GM12878 (cell line): ENCODE results near the gene ANKRD13A.

Experiments used
- BHLHE40 ChIP-seq, 2 experiments: fragments of 450-650 bp in 1 of 2; IDR thresholded peaks; 2 replicates each; pipeline ENCODE4 v1.6.1; 2011 to 2017; ENCODE audit warnings: low read depth in 2 of 2, borderline replicate concordance in 1 of 2, improper control_type of control experiment in 1 of 2, low read length in 1 of 2, mild to moderate bottlenecking in 1 of 2
- CTCF ChIP-seq, 3 experiments: IDR thresholded peaks in 2 of 3; conservative IDR thresholded peaks in 1 of 3; 2 replicates each; pipeline ENCODE4 v1.5.1; 2011; ENCODE audit warnings: low read depth in 3 of 3, low read length in 3 of 3, mild to moderate bottlenecking in 3 of 3, control low read depth in 2 of 3, moderate library complexity in 2 of 3, inconsistent platforms in 1 of 3, mixed read lengths in 1 of 3; ENCODE audit not compliant: control insufficient read depth in 2 of 3, insufficient read depth in 1 of 3; ENCODE audit errors: extremely low read depth in 1 of 3
- EZH2 ChIP-seq: IDR thresholded peaks from 2 replicates; pipeline ENCODE4 v1.6.1; 2012; ENCODE audit warnings: low read depth, mild to moderate bottlenecking, control low read depth, inconsistent platforms, low read length, borderline replicate concordance; ENCODE audit not compliant: control insufficient read depth
- HDAC6 ChIP-seq: fragments of 200-600 bp; sonication (generic); IDR thresholded peaks from one replicate; pipeline ENCODE4 v1.8.0; 2017; ENCODE audit warnings: antibody characterized with exemption; ENCODE audit not compliant: unreplicated experiment
- USF1 ChIP-seq: IDR thresholded peaks from 2 replicates; pipeline ENCODE4 v1.6.1; 2011; ENCODE audit warnings: borderline replicate concordance, low read depth, mild to moderate bottlenecking, moderate library complexity, mixed read lengths, low read length; ENCODE audit not compliant: insufficient read depth; ENCODE audit errors: extremely low read length
- YBX1 ChIP-seq: fragments of 450-650 bp; IDR thresholded peaks from 2 replicates; pipeline ENCODE4 v1.6.1; 2016; ENCODE audit warnings: antibody characterized with exemption
- ZZZ3 ChIP-seq: IDR thresholded peaks from 2 replicates; pipeline ENCODE4 v1.6.1; 2011; ENCODE audit warnings: low read depth; ENCODE audit not compliant: control insufficient read depth, insufficient read length
- TF ChIP-seq, protein P1 (sequence below): fragments of 450-650 bp; IDR thresholded peaks from 2 replicates; pipeline ENCODE4 v1.6.1; 2017; ENCODE audit warnings: mild to moderate bottlenecking
- TF ChIP-seq, protein P2 (sequence below): IDR thresholded peaks from 2 replicates; pipeline ENCODE4 v1.6.1; 2011; ENCODE audit warnings: low read depth, low read length, improper control_type of control experiment, borderline replicate concordance

- TF ChIP-seq CTCF (IDR thresholded peaks at IDR 0.05 in 2 of 3, conservative IDR thresholded peaks at IDR 0.05 in 1 of 3; ENCODE audit: control insufficient read depth in 2 of 3, extremely low read depth in 1 of 3, insufficient read depth in 1 of 3, low read depth in 3 of 3, low read length in 3 of 3), result no peak
- no peak for TF ChIP-seq EZH2
- TF ChIP-seq, protein P1, sequence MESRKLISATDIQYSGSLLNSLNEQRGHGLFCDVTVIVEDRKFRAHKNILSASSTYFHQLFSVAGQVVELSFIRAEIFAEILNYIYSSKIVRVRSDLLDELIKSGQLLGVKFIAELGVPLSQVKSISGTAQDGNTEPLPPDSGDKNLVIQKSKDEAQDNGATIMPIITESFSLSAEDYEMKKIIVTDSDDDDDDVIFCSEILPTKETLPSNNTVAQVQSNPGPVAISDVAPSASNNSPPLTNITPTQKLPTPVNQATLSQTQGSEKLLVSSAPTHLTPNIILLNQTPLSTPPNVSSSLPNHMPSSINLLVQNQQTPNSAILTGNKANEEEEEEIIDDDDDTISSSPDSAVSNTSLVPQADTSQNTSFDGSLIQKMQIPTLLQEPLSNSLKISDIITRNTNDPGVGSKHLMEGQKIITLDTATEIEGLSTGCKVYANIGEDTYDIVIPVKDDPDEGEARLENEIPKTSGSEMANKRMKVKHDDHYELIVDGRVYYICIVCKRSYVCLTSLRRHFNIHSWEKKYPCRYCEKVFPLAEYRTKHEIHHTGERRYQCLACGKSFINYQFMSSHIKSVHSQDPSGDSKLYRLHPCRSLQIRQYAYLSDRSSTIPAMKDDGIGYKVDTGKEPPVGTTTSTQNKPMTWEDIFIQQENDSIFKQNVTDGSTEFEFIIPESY, result no peak
- no peak for TF ChIP-seq ZZZ3
- no peak for TF ChIP-seq YBX1
- TF ChIP-seq HDAC6, result no peak
- TF ChIP-seq, protein P2, sequence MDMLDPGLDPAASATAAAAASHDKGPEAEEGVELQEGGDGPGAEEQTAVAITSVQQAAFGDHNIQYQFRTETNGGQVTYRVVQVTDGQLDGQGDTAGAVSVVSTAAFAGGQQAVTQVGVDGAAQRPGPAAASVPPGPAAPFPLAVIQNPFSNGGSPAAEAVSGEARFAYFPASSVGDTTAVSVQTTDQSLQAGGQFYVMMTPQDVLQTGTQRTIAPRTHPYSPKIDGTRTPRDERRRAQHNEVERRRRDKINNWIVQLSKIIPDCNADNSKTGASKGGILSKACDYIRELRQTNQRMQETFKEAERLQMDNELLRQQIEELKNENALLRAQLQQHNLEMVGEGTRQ, result no peak
- TF ChIP-seq BHLHE40 (IDR thresholded peaks at IDR 0.05; ENCODE audit: borderline replicate concordance in 1 of 2, low read depth in 2 of 2, low read length in 1 of 2), result no peak
- TF ChIP-seq USF1, result no peak
Observed at GRCh38 chr12:109951751-109952150, 47.5 kb upstream of the ANKRD13A start.
